HEK293T (cell line): ENCODE data around the gene ALKBH8.
A peak's percentile ranks its signal among the peaks of the same experiment; 100 is the strongest.

Experiments used
- CTCF ChIA-PET: fragments of 350-600 bp; formaldehyde crosslinking; extraction: SDS; loops from one replicate; lab custom pipeline; 2021; ENCODE audit warnings: antibody characterized with exemption, inconsistent platforms; lab: Yijun Ruan, JAX
- POLR2A ChIA-PET: fragments of 350-600 bp; formaldehyde crosslinking; extraction: SDS; loops from one replicate; lab custom pipeline; 2020; ENCODE audit warnings: antibody characterized with exemption, inconsistent platforms; lab: Yijun Ruan, JAX
- DNase-seq: peaks from one replicate; pipeline ENCODE4 v3.0.0; 2012; ENCODE audit warnings: mixed read lengths; ENCODE audit errors: extremely low spot score
- ARNT ChIP-seq: fragments of 450-650 bp; IDR thresholded peaks from 2 replicates; pipeline ENCODE4 v1.6.1; 2017; ENCODE audit warnings: mild to moderate bottlenecking
- BHLHE40 ChIP-seq: fragments of 450-650 bp; IDR thresholded peaks from 2 replicates; pipeline ENCODE4 v1.6.1; 2016; ENCODE audit warnings: mild to moderate bottlenecking, moderate library complexity, borderline replicate concordance
- CTBP1 ChIP-seq: fragments of 450-650 bp; IDR thresholded peaks from 2 replicates; pipeline ENCODE4 v1.6.1; 2016; ENCODE audit warnings: borderline replicate concordance
- ELF4 ChIP-seq: fragments of 450-650 bp; IDR thresholded peaks from 2 replicates; pipeline ENCODE4 v1.6.1; 2017; ENCODE audit warnings: antibody characterized with exemption
- FOXA1 ChIP-seq: fragments of 450-650 bp; IDR thresholded peaks from 2 replicates; pipeline ENCODE4 v1.6.1; 2016; ENCODE audit warnings: mild to moderate bottlenecking
- FOXK2 ChIP-seq: fragments of 450-650 bp; IDR thresholded peaks from 2 replicates; pipeline ENCODE4 v1.6.1; 2016; ENCODE audit warnings: mild to moderate bottlenecking
- FOXM1 ChIP-seq: fragments of 450-650 bp; IDR thresholded peaks from 2 replicates; pipeline ENCODE4 v1.6.1; 2017; ENCODE audit warnings: mild to moderate bottlenecking, borderline replicate concordance
- HDGF ChIP-seq: fragments of 450-650 bp; IDR thresholded peaks from 2 replicates; pipeline ENCODE4 v1.6.1; 2017; ENCODE audit warnings: antibody characterized with exemption, borderline replicate concordance
- L3MBTL2 ChIP-seq: fragments of 450-650 bp; conservative IDR thresholded peaks from 2 replicates; pipeline ENCODE4 v1.6.1; 2016; ENCODE audit warnings: mild to moderate bottlenecking
- LEF1 ChIP-seq: fragments of 450-650 bp; IDR thresholded peaks from 2 replicates; pipeline ENCODE4 v1.6.1; 2017; ENCODE audit warnings: mild to moderate bottlenecking, borderline replicate concordance
- NFRKB ChIP-seq: fragments of 450-650 bp; IDR thresholded peaks from 2 replicates; pipeline ENCODE4 v1.6.1; 2016; ENCODE audit warnings: mild to moderate bottlenecking, moderate library complexity
- PKNOX1 ChIP-seq: fragments of 450-650 bp; IDR thresholded peaks from 2 replicates; pipeline ENCODE4 v1.6.1; 2016
- SP1 ChIP-seq: fragments of 450-650 bp; IDR thresholded peaks from 2 replicates; pipeline ENCODE4 v1.6.1; 2017
- SUZ12 ChIP-seq: fragments of 450-650 bp; IDR thresholded peaks from 2 replicates; pipeline ENCODE4 v1.6.1; 2016; ENCODE audit warnings: mild to moderate bottlenecking
- TARDBP ChIP-seq: fragments of 450-650 bp; IDR thresholded peaks from 2 replicates; pipeline ENCODE4 v1.6.1; 2016
- ZNF384 ChIP-seq: fragments of 450-650 bp; IDR thresholded peaks from 2 replicates; pipeline ENCODE4 v1.6.1; 2016

The ALKBH8 gene

DNA sequence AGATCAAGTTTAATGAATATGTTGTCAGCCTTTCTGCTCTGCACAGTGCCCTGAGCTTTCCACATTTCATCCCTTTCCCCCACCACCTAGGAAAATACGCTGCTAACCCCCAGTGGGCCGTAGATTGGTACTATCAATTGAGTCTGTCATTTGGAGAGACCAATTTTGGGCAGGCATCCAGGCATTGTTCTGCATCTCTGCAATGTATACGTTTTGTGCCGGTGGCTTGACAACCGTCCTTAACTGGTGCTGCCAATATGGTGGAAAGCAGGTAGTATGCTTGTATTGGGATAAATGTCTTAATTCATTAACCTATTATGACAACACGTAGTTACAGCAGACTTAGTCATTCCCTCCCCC, 26.7 kb upstream of the ALKBH8 start:
- TF ChIP-seq TARDBP (no peak), ZNF384 (no peak), LEF1 (no peak)
- ChIA-PET CTCF (interaction anchor here (0.7 to 1.4 kb wide), 3 partner anchors 14 to 104 kb away, joined by 3 read pairs; no protein-coding TSS in a partner anchor), POLR2A (no interaction called here)
- no peak for DNase-seq

DNA sequence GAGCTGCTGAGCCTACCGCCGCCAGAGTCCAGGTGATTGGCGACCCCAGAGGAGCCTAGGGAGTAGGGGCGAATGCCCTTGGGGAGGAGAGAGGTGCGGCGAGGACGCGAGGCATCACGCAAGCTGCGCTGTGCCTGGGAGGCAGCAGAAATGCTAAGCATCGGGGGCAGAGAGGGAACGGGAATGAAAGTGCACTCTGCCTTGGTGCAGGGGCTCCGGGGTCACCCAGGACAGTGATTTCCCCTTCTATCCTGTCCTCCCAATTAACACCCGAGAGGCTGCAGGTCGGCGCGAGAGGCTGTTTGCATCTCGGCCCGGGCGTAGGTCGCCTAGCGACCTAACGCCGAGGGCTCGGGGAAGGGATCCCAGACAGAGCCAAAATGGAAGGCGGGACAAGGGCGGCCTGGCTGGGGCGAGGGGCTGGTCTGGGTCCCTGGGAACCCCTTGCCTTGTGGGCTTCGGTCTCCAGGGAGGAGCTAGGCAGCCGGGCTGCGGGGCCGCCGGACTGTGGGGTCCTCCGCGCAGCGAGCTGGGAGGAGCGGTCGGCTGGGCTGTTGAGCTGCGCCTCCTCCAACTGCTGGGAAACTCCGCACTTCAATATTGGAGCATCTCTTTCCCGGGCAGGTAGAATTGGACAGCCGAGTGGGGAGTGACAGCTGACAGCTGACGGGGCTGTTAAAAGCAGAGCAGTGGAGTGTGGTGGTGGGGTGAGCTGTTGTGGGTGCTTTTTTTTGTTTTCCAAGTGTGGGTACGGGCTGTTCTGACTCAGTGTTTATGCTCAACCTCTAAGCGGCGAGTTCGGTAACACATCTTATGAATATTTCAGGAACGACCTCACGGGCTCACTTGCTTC, 26.1 kb upstream of the ALKBH8 start:
- peak; percentile 40 for DNase-seq
- TF ChIP-seq ARNT (no peak), SP1 (no peak), FOXA1 (no peak), TARDBP (no peak), NFRKB (no peak), CTBP1 (no peak), BHLHE40 (no peak), FOXM1 (no peak), PKNOX1 (no peak), SUZ12 (no peak)
- CTCF ChIA-PET: interaction anchor here (0.6 to 1.4 kb wide), 4 partner anchors 15 to 340 kb away, joined by 3 to 5 read pairs (median 3); no protein-coding TSS in a partner anchor
- POLR2A ChIA-PET: no interaction called here

GRCh38 chr11:107590460-107591377, 25.2 kb upstream of the ALKBH8 start, which contains the start of gene ELMOD1:
Gene ELMOD1 (plus strand): TSS chr11:107591147. CDS start chr11:107618190, 27,043 bp downstream.
- ChIA-PET CTCF (interaction anchor here (0.5 to 1.4 kb wide), 6 partner anchors 9 to 1517 kb away, joined by 3 to 5 read pairs (median 3); no protein-coding TSS in a partner anchor), POLR2A (no interaction called here)
- TF ChIP-seq FOXK2 (no peak), ELF4 (no peak), CTBP1 (no peak), NFRKB (no peak), PKNOX1 (no peak), TARDBP (no peak), HDGF (no peak), BHLHE40 (no peak), L3MBTL2 (no peak; the same call in 1 of the 2 replicates), LEF1 (no peak), ZNF384 (no peak), FOXM1 (no peak), FOXA1 (no peak), SP1 (no peak), SUZ12 (no peak), ARNT (no peak)
- peak; percentile 84 for DNase-seq

DNA sequence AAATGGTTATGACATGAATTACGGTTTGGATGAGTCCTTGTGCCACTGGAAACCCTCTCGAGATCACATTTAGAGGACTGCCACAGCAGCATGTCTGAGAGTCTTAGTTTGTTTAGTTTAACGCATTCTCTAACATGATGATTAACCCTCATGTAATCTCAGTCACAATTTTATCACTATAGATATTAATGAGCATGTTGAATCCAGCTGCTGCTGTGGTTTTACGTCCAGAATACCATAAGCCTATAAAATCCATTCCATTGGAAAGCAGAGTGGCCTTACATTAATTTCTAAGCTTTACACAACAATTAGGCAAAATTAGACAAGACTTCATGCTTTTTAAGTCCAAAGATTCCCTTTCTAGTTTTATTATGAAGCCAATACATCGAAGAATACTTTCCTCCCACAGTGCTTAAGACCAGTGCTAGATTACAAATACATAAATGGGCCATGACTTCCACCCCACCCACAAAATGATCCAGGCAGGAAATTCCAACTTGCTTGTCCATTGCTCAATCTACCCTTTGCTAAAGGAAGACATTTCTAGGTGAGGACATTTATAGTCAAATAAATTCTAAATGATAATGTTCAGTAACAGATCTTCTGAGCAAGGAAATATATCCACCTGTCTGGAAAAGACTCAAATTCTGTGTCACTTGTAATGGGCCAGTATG, 21.9 kb upstream of the ALKBH8 start:
- no peak for DNase-seq
- TF ChIP-seq L3MBTL2 (no peak), BHLHE40 (no peak)
- CTCF ChIA-PET: interaction anchor here (0.6 kb wide), 1 partner anchor 608 kb away, joined by 3 read pairs; no protein-coding TSS in a partner anchor
- POLR2A ChIA-PET: no interaction called here

GRCh38 chr11:107583629-107584195, 18.2 kb upstream of the ALKBH8 start:
- POLR2A ChIA-PET: no interaction called here
- no peak for DNase-seq
- CTCF ChIA-PET: interaction anchor here (1.2 kb wide), 1 partner anchor 106 kb away, joined by 3 read pairs; no protein-coding TSS in a partner anchor
- TF ChIP-seq FOXM1 (no peak), L3MBTL2 (no peak), ZNF384 (no peak), HDGF (no peak), LEF1 (no peak), ARNT (no peak), FOXA1 (no peak), SP1 (no peak), FOXK2 (no peak), ELF4 (no peak), TARDBP (no peak), PKNOX1 (no peak), CTBP1 (no peak), NFRKB (no peak), SUZ12 (no peak), BHLHE40 (no peak)
